ENCODE results near the gene MRPL45.
"Not testable (repeated sequence)": the region's sequence is repeated elsewhere in the genome, so short reads cannot be mapped to it uniquely, and the experiment has no call there.

The MRPL45 gene

DNA sequence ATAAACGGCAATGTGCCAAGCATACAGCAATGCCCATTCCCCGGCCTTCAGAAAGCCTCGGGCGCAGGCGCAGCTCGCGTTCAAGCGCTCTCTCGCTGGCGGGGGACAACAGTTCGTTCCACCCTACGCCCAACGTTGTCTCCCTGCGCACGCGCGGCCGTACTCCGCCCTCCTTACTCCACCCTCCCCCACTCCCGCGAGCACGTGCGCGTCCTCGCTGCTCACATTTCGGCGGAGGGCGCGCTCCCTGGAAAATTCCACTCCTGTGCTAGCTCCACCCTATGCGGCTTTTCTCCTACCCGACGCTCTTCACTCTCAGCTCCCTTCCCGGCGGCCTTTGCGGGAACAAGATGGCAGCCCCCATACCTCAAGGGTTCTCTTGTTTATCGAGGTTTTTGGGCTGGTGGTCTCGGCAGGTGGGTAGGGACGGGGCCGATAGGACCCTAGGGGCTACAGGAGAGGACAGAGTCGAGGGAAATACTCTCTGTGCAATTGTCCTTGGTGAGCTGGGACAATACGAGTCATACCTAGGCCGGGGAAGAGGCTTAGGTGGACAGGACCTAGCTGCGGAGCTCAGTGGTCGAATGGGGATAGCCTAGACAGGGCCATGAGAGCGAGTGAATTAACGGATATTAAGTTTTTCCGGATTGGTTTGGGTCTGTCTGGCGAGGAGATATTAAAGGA lies at the start of gene MRPL45:
TSS of gene MRPL45 (plus strand) at position 335 of the 684 bp plus-strand sequence. CDS start at position 351, 16 bp downstream.
- DNase-seq: peak; percentile 97

DNA sequence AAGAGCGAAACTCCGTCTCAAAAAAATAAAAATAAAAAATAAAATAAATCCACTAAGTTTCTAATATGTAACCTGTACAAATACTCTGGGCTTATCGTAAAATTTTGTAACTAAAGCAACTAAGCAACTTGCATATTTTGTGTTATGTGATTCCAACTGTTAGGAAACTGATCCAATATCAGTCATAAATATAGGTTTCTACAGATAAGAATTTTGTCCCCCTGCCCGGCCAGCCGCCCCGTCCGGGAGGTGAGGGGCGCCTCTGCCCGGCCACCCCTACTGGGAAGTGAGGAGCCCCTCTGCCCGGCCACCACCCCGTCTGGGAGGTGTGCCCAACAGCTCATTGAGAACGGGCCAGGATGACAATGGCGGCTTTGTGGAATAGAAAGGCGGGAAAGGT lies 43.8 kb upstream of the MRPL45 start:
- not testable (repeated sequence) for DNase-seq

DNA sequence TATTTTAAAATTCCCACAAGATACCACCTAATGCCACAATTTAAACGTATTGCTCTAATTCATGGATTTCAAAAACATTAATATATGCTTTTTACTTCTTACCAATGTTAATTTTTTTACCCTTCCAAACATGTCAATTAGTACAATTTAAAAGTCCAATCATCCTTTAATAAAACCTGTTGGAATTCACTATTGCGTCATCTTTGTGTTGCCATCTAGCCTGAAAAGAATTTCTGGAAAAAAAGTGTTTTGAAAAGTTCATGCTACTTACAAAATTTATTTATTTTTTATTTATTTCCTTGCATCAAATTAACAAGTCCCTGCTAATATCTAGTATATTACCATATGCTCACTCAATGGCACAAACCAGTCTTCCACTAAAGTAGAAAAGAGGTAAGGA lies 42.6 kb upstream of the MRPL45 start:
- not testable (repeated sequence) for DNase-seq

DNA sequence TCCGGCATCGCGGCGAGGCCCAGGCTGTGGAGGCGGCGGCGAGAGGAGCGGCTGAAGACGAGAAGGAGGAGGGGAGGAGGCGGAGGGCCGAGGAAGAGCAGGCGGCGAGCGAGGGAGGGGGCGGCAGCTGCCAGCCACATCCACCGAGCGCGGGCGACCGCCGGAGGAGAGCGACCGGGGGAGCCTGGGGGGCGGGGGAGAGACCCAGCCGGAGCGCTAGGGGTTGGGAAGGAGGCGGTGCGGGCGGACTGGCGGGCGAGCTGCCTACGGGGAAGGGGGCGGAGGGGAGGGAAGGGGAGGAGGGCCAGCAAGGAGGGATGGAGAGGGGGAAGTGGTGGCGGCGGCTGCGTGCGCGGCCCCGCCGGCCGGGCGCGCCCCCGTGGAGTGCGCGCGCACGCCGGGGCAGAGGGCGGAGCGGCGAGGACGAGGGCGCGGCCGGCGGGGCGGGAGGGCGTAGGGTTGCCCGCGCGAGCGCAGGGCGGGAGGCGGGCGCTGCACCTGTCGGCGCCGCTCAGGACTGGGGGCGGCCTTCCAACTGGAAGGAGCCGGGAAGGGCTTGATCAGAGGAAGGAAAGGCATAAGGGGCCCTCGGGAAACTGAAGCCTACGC lies 39.9 kb upstream of the MRPL45 start:
- DNase-seq: peak; percentile 83

DNA sequence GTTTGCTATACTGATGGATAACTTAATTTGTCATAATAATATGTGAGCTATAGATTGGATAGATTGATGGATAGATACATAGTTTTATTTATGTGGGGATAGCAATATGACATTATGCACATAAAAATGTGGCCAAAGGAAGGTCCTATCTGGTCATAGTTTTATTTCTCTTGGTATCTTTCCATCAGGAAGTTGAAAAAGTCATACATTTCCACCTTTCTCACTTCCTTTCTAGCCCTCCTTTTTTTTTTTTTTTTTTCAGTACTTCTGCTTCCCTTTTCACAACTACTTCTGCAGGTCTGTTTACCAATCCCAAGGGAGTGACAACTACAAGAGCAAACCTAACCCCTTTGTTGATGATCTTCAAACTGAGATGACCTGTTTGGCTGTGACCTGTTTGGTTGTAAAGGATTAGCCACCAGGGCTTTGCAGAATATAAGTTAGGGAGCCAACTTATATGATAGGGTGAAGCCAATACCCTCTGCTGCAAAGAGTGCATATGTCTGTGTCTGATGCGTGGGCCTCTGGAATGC lies 30.9 kb upstream of the MRPL45 start:
- DNase-seq: not testable (repeated sequence)

DNA sequence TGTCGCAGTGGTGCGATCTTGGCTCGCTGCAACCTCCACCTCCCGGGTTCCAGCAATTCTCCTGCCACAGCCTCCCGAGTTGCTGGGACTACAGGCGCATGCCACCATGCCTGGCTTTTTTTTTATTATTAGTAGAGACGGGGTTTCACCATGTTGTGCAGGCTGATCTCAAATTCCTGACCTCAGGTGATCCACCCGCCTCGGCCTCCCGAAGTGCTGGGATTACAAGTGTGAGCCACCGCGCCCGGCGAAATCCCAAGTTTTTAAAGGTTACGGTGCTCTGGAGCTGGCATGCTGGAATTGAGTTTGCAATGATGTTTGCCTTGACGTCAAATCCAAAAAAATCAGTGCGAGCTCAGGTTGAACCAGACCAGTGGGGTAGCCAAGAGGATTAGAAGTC lies 30.4 kb upstream of the MRPL45 start:
- not testable (repeated sequence) for DNase-seq

DNA sequence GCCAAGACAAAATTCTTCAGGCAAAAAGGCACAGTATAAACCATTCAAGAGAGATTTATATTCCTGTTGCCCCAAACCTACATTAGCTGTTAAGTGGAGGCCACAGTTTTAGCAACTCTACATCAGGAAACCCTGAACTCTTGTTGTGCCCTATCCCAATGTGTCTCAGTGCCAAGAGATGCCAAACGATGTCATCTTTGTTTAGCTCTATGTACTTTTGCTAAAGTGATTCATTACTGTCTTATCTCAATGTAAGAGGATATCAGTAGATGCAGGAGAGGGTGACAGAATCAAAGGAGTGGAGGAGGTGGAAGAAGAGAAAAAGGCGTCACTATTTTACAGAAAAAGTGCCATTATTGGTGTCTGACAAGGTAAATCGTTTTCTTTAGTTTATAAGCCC lies 28.8 kb upstream of the MRPL45 start:
- not testable (repeated sequence) for DNase-seq

DNA sequence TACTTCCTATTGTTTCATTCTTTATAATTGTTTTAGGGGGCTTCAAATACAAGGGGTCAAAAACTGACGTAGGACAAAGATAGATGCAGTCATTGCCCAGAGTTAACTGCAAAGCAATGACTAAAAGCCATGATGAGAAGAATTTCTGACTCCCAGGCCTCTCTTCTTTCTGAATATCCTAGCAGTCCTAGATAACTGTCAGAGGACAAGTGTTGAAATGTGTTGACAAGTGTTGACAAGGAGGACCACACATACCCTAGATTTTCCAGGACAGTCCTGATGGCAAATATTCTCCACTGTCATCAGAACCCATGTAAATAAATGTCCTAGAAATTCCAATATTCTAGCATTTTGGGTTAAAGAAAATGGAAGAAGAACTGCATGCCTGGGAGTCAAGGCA lies 27.9 kb upstream of the MRPL45 start:
- not testable (repeated sequence) for DNase-seq

DNA sequence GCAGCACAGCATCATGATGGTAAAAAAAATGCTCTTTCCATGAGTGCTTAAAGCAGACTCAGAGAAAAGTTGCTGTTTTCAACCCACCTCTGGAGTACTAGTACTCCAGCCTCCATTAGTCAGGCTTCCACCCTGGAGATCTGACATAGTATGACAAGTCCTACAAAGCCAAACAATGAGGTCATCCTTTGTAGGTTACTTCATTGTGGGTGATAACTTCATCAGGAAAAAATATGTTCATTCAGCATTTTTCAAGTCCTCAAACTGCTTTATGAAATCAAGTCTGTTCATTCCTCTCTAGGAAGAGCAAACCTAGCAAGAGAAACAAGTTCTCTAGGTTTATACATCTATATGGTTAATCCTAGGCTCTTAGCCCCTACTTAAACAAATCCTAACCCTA lies 27.4 kb upstream of the MRPL45 start:
- DNase-seq: not testable (repeated sequence)

DNA sequence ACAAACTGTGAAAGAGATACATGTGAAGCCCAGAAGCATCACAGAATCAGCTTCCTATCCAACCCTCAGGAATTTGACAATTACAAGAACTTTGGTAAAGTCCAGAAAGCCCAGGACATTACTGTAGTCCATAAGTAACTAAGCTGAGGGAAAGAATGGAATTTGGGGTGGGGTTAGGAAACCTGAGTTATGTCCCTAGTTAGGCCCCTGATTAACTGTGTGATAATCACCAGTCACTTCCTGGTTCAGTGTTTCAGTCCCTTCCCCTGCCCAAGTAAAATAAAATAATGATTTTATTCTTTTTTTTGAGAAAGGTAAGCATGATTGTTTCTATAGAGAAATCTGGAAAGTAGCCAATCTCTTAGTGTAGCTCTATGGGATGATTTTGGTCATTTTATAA lies 11.0 kb upstream of the MRPL45 start:
- not testable (repeated sequence) for DNase-seq

DNA sequence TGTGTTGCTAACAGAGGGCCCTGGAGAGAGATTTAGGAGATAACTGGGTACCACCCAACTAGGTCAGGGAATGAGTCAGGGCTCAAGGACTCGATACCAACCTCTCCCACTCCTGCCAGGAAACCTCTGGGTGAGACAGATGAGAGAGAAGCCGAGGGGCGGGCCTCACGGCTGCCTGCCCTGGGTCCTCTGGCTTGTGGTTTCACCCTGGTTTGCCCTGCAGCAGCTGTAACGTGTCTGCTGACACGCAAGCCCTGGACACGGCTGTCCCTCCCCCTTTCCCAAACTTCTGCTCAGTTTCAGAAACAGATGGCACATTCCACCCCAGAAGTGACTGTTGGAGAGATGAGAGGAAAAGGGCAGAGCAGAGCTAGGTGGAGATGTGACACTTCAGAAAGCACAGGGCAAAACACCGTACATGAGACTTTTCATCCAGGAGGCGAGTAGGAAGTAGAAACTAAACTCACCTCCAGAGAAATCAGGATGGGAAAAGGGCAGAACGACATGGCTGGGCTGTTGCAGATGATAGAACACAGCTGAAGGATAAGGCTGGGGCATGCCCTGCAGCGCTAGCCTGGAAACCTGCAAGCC lies 10.4 kb upstream of the MRPL45 start:
- DNase-seq: peak; percentile 28

DNA sequence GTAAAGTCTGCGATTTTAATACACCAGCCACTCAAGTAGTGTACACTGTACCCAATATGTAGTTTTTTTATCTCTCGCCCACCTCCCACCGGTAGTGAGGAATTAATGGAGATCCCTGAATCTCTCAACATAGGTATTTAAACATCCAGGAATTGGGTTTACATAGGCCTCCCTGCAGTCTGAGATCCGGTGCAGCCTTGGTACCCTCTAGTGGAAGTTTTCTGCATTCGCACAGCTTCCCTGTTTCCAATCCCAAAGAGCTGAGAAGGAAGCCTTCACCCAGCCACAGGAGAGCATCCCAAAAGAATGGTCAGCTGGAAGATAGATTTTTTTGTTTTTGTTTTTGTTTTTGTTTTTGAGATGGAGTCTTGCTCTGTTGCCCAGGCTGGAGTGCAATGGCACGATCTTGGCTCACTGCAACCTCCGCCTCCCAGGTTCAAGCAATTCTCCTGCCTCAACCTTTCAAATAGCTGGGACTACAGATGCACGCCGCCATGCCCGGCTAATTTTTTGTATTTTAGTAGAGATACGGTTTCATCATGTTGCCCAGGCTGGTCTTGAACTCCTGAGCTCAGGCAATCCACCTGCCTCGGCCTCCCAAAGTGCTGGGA lies 8.6 kb upstream of the MRPL45 start:
- not testable (repeated sequence) for DNase-seq

DNA sequence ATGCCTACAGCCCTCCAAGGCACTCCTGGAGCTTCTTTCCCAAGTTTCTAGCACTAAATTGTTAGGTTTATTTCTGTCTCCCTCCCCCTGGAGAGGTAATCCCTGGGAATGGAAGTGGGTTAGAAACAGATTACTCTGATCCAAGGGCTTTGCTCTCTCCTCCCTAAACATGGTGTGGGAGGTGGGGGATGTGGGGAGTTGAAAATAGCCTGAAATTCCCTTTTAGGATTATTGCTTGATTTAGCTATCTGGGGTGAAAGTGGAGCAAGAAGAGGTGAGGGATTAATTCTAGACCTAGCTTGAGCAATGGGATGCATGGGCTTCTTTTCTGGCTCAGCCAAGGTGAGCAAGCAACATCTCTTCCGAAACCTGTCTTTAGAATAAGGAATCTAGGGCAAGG lies 7.2 kb upstream of the MRPL45 start:
- DNase-seq: not testable (repeated sequence)

DNA sequence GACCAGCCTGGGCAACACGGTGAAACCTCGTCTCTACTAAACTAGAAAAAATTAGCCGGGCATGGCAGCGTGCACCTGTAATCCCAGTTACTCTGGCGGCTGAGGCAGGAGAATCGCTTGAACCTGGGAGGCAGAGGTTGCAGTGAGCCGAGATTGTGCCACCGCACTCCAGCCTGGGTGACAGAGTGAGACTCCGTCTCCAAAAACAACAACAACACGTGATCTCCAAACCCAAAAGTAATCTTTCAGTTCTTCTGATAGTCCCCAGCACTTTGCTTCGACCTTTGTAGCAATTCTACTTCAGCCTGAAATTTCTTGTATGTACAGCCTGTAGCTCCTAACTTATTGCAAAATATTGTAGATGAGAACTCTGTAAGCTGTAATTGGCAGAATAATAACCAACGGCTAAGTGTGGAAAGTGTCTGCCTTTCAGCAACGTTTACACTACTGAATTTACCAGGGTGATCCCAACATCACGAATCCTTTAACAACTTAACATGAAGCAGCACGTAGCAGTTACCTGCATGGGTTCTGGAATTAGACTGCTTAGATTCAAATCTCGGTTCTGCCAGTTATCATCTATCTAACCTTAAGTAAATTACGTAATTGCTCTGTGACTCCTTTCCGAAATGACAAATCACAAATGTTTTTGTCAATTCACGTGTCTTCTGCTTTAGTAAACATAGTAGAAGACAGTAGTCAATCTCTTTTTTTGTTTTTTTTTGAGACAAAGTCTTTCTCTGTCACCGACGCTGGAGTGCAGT lies 1.2 kb upstream of the MRPL45 start:
- not testable (repeated sequence) for DNase-seq

DNA sequence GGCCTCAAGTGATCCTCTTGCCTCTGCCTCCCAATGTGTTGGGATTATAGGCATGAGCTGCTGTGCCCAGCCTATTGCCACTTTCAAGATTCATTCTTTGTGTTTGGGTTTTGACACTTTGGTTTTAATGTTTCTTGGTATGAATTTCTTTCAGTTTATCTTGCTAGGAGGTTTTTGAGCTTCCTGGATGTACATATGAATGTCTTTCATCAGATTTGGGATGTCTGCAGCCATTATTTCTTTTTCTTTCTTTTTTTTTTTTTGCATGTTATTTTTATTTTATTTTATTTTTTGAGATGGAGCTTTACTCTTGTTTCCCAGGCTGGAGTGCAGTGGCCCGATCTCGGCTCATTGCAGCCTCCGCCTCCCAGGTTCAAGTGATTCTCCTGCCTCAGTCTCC lies 18.5 kb downstream of the MRPL45 start:
- no peak for DNase-seq

DNA sequence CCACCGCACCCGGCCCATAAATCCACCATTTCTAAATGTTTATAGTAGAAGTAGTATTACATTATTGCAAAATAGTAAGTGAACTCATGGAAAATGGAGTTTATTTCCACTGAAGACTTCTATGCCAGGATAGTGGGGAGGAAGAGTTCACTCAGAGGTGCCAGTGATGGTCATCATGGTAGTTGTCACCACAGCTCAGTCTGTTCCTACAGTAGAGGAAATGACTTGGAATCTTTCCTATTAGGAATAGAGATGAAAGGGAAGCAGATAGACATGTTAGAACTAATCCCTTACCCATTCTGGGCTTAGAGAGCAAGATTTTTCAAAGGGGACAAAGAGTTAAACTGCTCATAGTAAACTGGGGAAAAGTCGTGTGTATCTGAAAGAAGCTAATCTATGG lies 20.1 kb downstream of the MRPL45 start:
- no peak for DNase-seq

DNA sequence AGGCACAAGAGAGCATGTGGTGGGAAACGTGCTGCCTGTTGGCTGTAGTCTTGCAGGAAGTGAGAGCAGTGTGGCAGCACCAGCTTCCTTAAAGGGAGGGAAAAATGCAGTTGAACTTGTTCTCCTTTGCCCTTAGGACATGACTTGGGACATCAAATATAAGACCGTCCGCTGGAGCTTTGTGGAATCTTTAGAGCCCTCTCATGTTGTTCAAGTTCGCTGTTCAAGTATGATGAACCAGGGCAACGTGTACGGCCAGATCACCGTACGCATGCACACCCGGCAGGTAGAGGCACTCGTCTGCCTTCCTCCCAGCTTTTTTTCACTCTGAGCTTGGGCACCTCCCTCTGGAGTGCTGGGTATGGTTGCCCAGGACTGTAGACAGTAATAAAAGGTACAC lies 23.5 kb downstream of the MRPL45 start:
- no peak for DNase-seq

DNA sequence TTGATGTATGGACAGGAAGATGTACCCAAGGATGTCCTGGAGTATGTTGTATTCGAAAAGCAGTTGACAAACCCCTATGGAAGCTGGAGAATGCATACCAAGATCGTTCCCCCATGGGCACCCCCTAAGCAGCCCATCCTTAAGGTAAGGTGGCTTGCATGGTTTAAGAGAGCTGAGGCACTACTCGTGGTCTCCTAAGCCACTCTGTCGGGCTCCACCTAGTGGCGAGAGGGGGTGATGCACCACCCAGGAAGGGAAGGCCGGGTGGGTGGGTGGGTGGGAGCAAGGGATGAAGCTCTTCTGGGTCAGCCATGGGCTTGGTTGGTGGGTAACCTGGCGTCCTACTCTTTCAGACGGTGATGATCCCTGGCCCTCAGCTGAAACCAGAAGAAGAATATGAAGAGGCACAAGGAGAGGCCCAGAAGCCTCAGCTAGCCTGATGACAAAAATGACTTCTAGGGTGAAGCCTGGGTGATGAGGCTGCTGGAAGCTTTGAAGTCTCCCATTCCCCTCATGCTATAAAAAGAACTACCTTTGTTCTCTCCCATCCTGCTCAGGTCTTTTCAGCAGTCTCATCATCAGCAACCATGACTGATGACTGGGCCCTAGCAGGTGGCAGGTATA lies 25.3 kb downstream of the MRPL45 start:
- peak; percentile 67 for DNase-seq

DNA sequence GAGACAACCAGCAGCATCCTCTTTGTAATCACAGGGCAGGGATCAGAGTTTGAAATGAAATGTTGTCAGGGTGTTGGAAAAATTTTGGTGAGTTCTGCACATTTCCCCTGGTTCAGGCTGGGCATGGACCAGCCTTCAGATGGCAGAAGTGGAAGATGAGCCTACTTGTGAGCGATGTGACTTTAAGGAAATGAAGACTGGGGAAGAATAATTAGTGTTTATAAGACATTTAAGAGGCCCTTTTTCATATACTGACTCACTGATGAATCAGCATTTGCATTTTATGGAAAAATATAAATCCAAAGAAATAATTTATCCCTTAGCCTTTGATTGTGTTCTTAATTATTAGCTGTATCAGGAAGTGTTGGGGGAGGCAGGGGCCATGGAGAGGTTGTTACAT lies 25.9 kb downstream of the MRPL45 start:
- DNase-seq: no peak

DNA sequence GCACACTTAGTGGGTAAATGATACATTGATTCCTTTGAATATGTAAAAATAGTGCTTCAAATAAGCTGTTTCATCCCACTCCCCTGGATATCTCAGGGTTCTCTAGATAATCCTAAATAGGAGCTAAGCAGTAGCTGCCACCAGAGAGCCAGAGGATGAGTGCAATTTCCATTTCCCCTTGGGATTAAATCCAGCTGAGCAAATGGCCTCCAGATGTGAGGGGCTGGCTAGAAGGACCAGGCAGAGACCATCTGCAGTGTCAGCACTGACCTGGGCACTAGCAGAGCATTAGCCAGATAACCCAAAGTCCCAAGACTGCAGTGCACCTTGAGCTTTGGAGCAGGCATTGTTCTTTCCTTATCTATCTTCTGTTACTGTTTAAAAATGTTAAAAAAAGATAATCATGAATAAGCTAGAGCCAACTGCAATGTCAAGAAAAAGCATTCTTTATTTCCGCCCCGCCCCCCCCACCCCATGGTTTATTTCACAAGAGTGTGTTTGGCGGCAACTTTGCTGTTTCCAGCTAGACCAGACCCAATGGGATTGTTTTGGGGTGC lies 27.3 kb downstream of the MRPL45 start:
- DNase-seq: no peak

DNA sequence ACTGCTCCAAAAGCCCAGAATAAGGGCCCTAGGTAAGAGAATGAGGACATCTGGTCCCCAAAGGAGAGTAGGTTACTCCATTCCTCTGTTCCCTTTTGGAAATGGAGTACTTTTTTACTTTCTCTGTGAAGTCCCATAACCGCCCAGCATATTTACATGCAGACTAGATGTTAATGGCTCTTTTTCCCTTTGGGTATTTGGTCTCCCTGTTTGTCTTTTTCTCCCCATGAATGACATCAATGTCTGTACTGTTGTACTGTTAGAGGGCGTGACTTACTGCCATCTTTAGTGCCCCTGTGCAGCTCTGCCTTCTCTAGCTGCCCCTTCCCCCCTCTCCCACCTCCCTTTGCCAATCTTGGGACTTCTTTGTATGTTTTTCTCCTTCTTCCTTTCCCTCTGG lies 27.8 kb downstream of the MRPL45 start:
- DNase-seq: no peak

DNA sequence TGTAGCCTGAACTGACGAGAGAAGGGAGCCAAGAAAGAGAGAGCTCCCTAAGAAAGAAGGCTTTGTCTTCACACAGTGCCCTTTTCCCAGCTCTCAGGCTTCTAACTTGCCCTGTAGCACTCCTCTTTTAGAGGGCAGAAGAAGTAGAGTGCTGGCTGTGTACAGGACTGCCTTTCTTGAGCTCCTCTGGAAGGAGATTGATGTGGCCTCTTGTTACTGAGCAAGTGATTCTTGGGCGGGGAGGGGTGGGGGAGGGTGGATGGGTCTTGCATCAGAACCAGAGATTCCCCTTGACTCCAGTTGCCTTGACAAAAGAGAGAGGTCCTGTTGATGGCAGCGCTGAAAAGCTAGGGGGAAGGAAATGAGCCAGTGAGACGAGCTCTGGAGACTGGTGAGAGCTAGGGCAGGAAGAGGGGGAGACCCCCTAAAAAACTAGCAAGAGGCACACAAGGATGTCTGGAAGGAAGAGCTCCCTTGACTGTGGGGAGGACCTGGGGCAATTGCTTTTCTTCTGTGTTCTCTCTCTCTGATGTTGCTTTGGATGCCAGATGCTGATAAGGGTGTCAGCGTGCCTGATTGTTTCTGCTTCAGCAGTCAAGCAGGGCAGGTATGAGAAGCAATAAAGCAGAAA lies 28.4 kb downstream of the MRPL45 start:
- no peak for DNase-seq

Data from RPMI8226 (cell line).